Effector memory CD4-positive, alpha-beta T cell (primary cell): ENCODE results near the gene OR2B6.
"Not testable (repeated sequence)": the region's sequence is repeated elsewhere in the genome, so short reads cannot be mapped to it uniquely, and the experiment has no call there.

Experiments
- DNase-seq, 3 donors: peaks; one replicate each; pipeline ENCODE4 v3.0.0-alpha.2; 2020
- H3K27ac ChIP-seq: 2 replicates; pipeline ENCODE4 v1.7.0; 2013; ENCODE audit warnings: mild to moderate bottlenecking, low read length, moderate library complexity; ENCODE audit not compliant: insufficient read depth, poor library complexity, severe bottlenecking
- H3K27me3 ChIP-seq: replicated peaks from 2 replicates; pipeline ENCODE4 v1.7.0; 2013; ENCODE audit warnings: mild to moderate bottlenecking, low read length; ENCODE audit not compliant: insufficient read depth, control insufficient read depth, poor library complexity, severe bottlenecking
- H3K36me3 ChIP-seq: 2 replicates; pipeline ENCODE4 v1.7.0; 2013; ENCODE audit warnings: mild to moderate bottlenecking, low read length, moderate library complexity; ENCODE audit not compliant: control insufficient read depth, insufficient read depth
- H3K4me1 ChIP-seq: 2 replicates; pipeline ENCODE4 v1.7.0; 2013; ENCODE audit warnings: low read length, mild to moderate bottlenecking; ENCODE audit not compliant: control insufficient read depth, insufficient read depth, poor library complexity, severe bottlenecking
- H3K4me3 ChIP-seq: 2 replicates; pipeline ENCODE4 v1.7.0; 2013; ENCODE audit warnings: low read length, low read depth, mild to moderate bottlenecking; ENCODE audit not compliant: insufficient read depth, poor library complexity, severe bottlenecking
- H3K9me3 ChIP-seq: 2 replicates; pipeline ENCODE4 v1.7.0; 2013; ENCODE audit warnings: mild to moderate bottlenecking, low read length, moderate library complexity; ENCODE audit not compliant: control insufficient read depth
- total RNA-seq, 3 donors: gene quantifications; one replicate each; lab custom pipeline; 2026; lab: John Stamatoyannopoulos, UW

Gene OR2B6
- 0 reads per million in 3 donors for total RNA-seq

GRCh38 chr6:27956941-27957340 is at the start of gene OR2B6:
Gene OR2B6, plus strand, starts transcription at chr6:27957241. Its CDS starts 0 bp downstream, at chr6:27957241.
- H3K4me1 ChIP-seq, result no peaks in the 10 kb centered on the region
- H3K9me3 ChIP-seq, result no peaks in the 10 kb centered on the region

DNA sequence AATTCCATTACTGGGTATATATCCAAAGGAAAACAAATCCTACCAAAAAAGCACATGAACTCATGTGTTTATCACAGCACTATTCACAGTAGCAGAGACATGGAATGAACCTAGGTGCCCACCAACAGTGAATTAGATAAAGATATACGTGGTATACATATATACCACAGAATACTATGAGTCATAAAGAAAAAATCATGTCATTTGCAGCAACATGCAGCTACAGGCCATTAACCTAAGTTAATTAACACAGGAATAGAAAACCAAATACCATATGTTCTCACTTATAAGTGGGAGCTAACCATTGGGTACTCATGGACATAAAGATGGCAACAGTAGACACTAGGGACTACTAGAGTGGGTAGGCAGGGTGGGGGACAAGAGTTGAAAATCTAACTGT is 49.0 kb upstream of the OR2B6 start:
- H3K36me3 ChIP-seq, result no peaks in the 10 kb centered on the region
- H3K27ac ChIP-seq, result no peak overlapping the region
- H3K4me3 ChIP-seq, result no peak overlapping the region
- DNase-seq, result no peak
- H3K9me3 ChIP-seq, result no peaks in the 10 kb centered on the region
- peaks cover 3% of the 10 kb centered on the region for H3K27me3 ChIP-seq
- no peaks in the 10 kb centered on the region for H3K4me1 ChIP-seq

More at GRCh38 chr6:27956941-27957340, at the start of gene OR2B6:
- H3K27ac ChIP-seq, result no peak within 1 kb of the TSS
- H3K36me3 ChIP-seq, result no peaks in the 10 kb centered on the region
- H3K4me3 ChIP-seq, result no peak within 1 kb of the TSS
- H3K27me3 ChIP-seq, result peaks cover 3% of the 10 kb centered on the region
- no peak for DNase-seq

GRCh38 chr6:27911956-27912446 is 45.0 kb upstream of the OR2B6 start, which contains the start of gene OR2B2:
Gene OR2B2, minus strand, starts transcription at chr6:27912396. Its CDS starts 77 bp downstream, at chr6:27912319.
- Histone ChIP-seq H3K36me3 (no peaks in the 10 kb centered on the region), H3K9me3 (no peaks in the 10 kb centered on the region), H3K4me3 (no peak within 1 kb of the TSS), H3K27ac (no peak within 1 kb of the TSS), H3K4me1 (no peaks in the 10 kb centered on the region), H3K27me3 (peaks cover 6% of the 10 kb centered on the region)
- no peak for DNase-seq

- no peak overlapping the region for H3K27ac ChIP-seq
These were observed 34.1 kb upstream of the OR2B6 start for GRCh38 chr6:27922949-27923348.

DNA sequence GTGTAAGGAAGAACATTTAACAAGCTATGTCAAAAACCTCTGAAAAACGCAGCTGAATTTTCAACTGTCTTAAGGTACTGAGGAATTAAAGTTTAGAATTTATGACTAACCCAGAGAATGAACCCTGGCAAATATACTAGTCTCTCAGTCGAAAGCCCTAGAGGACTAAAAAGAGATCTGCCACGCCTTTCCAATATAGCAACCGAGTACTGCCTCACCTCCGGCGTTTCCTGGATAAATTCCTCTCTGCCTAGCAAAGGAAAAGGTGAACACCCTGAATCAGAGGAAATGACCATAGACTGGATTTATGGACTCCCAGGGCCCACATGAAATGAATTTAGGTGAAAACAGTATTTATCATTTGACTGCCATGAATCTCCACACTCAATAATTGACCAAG is 32.9 kb upstream of the OR2B6 start:
- H3K27me3 ChIP-seq, result peaks cover 5% of the 10 kb centered on the region
- DNase-seq, result no peak
- H3K9me3 ChIP-seq, result no peaks in the 10 kb centered on the region
- no peaks in the 10 kb centered on the region for H3K4me1 ChIP-seq
- H3K4me3 ChIP-seq, result no peak overlapping the region
- H3K36me3 ChIP-seq, result no peaks in the 10 kb centered on the region
- H3K27ac ChIP-seq, result no peak overlapping the region

More at GRCh38 chr6:27922949-27923348, 34.1 kb upstream of the OR2B6 start:
- no peak for DNase-seq
- Histone ChIP-seq H3K4me3 (no peak overlapping the region), H3K4me1 (no peaks in the 10 kb centered on the region), H3K36me3 (no peaks in the 10 kb centered on the region), H3K27me3 (peaks cover 15% of the 10 kb centered on the region), H3K9me3 (no peaks in the 10 kb centered on the region)

DNA sequence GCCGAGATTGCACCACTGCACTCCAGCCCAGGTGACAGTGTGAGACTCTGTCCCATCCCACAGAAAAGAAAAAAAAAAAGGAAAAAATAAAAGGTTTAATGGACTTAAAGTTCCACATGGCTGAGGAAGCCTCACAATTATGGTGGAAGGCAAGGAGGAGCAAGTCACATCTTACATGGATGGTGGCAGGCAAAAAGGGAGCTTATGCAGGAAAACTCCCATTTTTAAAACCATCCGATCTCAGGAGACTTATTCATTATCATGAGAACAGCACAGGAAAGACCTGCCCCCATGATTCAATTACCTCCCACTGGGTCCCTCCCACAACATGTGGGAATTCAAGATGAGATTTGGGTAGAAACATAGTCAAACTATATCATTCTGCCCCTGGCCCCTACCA is 29.0 kb upstream of the OR2B6 start:
- not testable (repeated sequence) for H3K36me3 ChIP-seq, H3K27me3 ChIP-seq, H3K4me1 ChIP-seq, H3K27ac ChIP-seq, DNase-seq, H3K9me3 ChIP-seq, H3K4me3 ChIP-seq

DNA sequence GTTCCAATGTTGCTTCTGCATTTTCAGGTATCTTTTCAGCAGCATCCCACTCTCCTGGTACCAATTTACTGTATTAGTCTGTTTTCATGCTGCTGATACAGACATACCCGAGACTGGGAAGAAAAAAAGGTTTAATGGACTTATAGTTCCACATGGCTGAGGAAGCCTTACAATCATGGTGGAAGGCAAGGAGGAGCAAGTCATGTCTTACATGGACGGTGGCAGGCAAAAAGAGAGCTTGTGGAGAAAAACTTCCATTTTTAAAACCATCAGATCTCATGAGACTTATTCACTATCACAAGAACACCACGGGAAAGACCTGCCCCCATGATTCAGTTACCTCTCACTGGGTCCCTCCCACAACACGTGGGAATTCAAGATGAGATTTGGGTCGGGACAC is 27.1 kb upstream of the OR2B6 start:
- not testable (repeated sequence) for H3K27me3 ChIP-seq, H3K36me3 ChIP-seq, H3K9me3 ChIP-seq, H3K4me1 ChIP-seq, H3K4me3 ChIP-seq, H3K27ac ChIP-seq, DNase-seq

DNA sequence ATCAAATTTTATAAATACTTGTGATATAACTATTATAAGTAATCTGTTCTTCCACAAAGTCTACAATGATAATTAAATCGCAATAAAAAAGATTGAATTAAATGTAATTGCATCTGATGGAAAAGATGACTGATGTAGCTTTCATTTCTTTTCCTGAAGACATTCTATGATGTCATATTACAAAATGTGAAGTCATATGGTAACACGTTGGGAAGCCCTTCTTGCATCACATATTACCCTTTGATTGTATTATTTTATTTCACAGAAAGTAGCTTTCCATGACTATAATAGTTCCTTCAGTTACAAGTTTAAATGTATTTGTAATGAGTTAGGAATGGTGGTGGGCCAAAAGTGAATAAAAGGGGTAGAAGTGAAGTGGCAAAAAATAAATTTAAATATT is 25.8 kb upstream of the OR2B6 start:
- no peaks in the 10 kb centered on the region for H3K36me3 ChIP-seq
- DNase-seq, result no peak
- no peaks in the 10 kb centered on the region for H3K27me3 ChIP-seq
- no peaks in the 10 kb centered on the region for H3K4me1 ChIP-seq
- H3K4me3 ChIP-seq, result no peak overlapping the region
- no peaks in the 10 kb centered on the region for H3K9me3 ChIP-seq
- no peak overlapping the region for H3K27ac ChIP-seq

- DNase-seq, result no peak
- H3K27me3 ChIP-seq, result peaks cover 6% of the 10 kb centered on the region
- no peaks in the 10 kb centered on the region for H3K4me1 ChIP-seq
- H3K4me3 ChIP-seq, result no peak overlapping the region
- no peaks in the 10 kb centered on the region for H3K9me3 ChIP-seq
- H3K36me3 ChIP-seq, result no peaks in the 10 kb centered on the region
- no peak overlapping the region for H3K27ac ChIP-seq
These were observed 16.3 kb upstream of the OR2B6 start for GRCh38 chr6:27940766-27941165.

- H3K4me3 ChIP-seq, H3K27ac ChIP-seq: not testable (repeated sequence)
These were observed 14.0 kb upstream of the OR2B6 start for GRCh38 chr6:27943072-27943471.

More at GRCh38 chr6:27943072-27943471, 14.0 kb upstream of the OR2B6 start:
- H3K9me3 ChIP-seq, DNase-seq, H3K27me3 ChIP-seq, H3K4me1 ChIP-seq, H3K36me3 ChIP-seq: not testable (repeated sequence)
